ENCODE measurements around the gene ZNF22.

Gene ZNF22

GRCh38 chr10:44977287-44978212, 23.2 kb upstream of the ZNF22 start:
- DNase-seq (ENCODE audit: low read depth), result no peak

DNA sequence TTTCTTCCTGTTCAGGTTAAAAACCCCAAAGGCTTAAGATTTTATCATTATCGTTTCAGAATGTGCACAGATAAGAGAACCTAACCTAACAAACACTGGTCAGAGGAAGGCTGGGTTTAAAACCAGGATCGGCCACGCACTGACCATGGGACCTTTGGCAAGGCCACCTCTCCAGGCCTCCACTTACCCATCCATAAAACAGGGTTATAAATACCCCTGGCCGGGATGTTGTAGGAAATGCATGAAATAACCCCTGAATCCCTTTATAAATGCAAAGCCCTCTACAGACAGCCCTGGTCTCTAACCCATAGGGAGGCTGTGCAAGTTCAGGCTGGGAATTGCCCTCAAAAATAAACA, 22.5 kb upstream of the ZNF22 start:
- DNase-seq (ENCODE audit: low read depth), result no peak

GRCh38 chr10:44978570-44979280, 22.0 kb upstream of the ZNF22 start, which contains the start of gene DEPP1:
Gene DEPP1, minus strand, starts transcription at chr10:44978809. Its CDS starts 779 bp downstream, at chr10:44978030.
- no peak for DNase-seq (ENCODE audit: low read depth)

GRCh38 chr10:44979281-44980191, 21.2 kb upstream of the ZNF22 start:
- DNase-seq (ENCODE audit: low read depth), result no peak

GRCh38 chr10:44980309-44981171, 20.2 kb upstream of the ZNF22 start:
- DNase-seq (ENCODE audit: low read depth), result no peak

DNA sequence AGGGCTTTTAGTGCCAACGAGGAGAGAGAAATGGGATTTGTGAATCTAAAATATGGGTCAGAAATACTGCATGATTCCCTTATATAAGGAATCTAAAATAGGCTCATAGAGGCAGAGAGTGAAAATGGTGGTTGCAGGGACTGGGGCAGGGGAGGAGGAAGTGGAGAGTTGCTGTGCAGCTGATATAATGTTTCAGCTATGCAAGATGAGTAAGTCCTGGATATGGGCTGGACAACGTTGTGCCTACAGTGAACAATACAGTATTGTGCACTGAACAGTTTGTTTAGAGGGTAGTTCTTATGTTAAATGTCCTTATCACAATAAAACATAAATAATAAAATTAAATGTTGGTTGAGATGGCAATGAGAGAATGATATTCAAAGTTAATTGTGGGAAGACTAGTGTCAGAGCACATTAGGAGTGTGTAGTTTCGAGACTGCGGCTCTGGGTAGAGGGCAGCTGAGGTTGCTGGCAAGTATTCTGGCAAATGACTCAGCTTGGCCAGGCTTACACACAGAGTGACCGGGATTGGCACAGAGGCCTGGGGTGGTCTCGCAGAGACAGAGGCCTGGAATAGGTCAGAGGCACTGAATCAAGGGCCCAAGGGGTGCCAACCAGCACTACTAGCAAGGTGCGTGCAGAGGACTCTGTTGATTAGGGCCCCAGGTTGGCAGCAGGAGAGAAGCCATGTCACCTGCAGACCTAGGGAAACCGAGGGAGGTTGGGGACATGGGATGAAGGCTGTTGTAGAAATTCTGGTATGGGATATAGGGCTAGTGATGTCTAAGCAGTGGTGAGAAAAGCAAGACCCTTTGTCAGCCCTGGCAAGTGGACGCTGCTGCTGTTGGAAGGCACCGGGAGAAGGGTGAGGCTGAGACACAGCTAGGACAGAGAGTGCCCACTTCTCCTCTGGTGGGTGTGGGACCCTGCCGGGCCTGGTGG, 19.3 kb upstream of the ZNF22 start:
- no peak for DNase-seq (ENCODE audit: low read depth)

- DNase-seq (ENCODE audit: low read depth), result no peak
Observed at GRCh38 chr10:44982114-44982460, 18.6 kb upstream of the ZNF22 start.

GRCh38 chr10:44982496-44982895, 18.2 kb upstream of the ZNF22 start:
- no peak for DNase-seq (ENCODE audit: low read depth)

DNA sequence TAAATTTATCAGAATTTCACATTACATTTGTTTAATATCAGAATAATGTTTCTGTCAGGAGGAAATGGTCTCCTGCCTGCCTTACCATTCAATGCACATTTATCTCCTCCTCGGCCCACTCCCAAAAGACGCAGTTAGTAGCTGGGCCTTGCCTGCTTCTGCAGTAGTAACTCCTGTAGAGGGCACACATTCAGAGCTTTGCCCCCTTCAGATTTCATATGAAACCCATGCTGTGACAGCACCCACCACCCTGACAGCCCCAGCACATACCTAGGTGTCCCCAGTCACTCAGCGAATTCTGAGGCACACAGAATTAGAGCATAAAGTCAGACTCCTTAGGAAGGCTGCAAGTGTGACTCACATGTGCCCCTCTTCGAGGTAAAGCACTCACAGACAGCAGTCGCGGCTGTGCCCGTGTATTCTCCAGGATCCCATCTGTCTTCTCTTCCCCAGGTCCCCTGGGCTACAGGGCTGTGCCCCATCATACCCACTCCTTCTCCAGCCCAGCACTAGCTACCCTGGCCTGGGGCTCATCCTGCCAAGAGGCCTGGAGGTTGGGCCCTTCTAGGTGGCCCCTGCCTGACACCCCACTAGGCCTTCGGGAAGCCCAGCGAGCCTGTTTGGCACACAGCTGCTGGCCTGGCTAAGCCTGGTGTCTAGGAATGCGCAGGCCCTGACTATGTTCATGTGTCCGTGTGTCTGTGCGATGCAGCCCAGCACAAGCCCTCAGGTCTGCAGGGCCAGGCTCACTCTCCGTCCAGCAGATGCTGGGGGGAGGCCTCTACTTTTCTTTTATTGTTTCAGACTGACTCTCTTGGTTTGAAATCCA, 17.4 kb upstream of the ZNF22 start:
- no peak for DNase-seq (ENCODE audit: low read depth)

DNA sequence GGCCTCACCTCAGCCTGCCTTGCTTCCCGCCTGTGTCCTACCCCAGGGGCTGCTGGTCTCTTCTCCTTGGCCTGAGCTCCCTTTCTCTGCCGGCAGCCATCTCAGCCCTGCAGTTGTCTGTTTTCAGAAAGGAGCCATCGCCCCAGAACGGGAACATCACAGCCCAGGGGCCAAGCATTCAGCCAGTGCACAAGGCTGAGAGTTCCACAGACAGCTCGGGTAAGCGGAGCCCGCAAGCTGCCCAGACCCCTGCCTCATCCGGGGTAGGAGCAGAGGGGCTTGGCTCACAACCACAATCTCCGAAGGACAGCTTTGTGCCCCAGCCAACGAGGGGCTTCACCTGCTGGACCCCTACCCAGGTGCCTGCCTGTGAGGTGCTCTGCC, 16.8 kb upstream of the ZNF22 start:
- no peak for DNase-seq (ENCODE audit: low read depth)

GRCh38 chr10:44984671-44985101, 16.0 kb upstream of the ZNF22 start:
- DNase-seq (ENCODE audit: low read depth), result no peak

GRCh38 chr10:44985175-44985681, 15.5 kb upstream of the ZNF22 start:
- no peak for DNase-seq (ENCODE audit: low read depth)

DNA sequence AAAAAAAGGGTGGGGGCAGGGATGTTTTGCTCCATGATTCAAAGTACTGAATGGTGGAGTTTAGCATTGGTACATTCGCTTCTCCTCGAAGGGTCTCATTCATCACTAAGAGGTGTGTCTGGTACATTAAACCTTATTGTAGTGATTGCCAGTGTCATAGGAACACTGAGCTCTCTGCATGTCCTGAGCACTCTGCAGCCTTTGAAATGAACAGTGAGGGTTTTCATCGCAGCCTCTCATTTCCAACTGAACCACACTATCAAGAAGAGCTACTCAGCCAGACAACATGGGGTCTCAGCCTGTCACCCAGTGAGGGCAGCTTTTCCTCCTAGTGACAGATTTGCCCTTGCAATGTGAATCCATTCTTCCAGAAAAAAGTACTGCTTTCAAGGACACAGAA, 14.5 kb upstream of the ZNF22 start:
- no peak for DNase-seq (ENCODE audit: low read depth)

DNA sequence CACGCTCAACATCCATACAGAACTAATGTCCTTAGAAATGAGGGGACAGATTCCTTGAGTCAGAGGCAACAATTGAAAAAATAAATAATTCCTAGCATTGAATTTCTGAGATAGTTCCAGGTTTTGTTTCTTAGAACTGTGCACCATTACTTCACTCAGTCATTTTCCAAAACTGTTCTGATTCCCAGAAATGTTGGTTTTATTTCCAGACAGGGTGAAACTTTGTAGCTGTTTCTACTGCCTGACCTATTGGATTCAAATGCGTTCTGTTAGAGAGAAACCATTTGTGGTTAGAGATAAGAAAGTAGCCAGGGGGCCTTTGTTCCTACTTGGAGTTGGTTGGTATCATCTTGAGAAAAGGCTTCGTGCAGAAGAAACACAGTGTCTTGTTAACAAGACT, 14.1 kb upstream of the ZNF22 start:
- no peak for DNase-seq (ENCODE audit: low read depth)

GRCh38 chr10:44988957-44989585, 11.7 kb upstream of the ZNF22 start:
- no peak for DNase-seq (ENCODE audit: low read depth)

GRCh38 chr10:44989597-44990301, 11.0 kb upstream of the ZNF22 start:
- no peak for DNase-seq (ENCODE audit: low read depth)

DNA sequence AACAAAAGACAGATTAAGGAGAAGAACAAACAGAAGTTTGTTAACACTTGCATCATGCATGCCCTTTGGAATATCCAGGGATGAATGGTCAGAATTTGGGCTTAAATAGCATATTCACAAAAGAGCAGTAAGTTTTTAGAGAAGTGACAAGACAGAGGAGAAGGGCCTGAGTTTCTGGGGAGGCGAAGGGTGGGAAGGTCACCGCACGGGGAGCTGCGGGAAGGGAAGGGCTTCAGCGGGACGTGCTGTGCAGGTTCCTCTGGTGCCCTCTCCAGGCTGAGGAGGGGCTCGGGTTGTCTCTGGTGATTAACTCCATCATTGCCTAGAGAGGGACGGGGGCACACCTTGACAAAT, 10.4 kb upstream of the ZNF22 start:
- no peak for DNase-seq (ENCODE audit: low read depth)

DNA sequence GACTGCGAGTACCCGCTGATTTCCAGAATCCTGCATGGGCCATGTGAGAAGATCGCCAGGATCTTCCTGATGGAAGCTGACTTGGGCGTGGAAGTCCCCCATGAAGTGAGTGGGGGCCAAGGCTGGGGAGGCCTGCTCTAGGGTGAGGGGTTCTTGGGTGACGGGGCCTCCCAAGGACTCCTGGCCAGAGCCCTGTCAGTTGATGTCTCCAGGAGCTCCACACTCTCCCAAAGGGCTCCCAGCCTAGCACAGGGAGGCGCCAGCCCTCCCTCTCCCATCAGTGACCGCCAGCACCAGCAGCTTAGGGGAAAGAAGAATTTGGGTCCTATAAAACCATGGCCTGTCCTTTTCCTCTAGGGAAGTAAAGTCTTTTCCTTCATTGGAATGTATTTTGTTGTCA, 9.8 kb upstream of the ZNF22 start:
- DNase-seq (ENCODE audit: low read depth), result no peak

Measured in stimulated activated CD8-positive, alpha-beta memory T cell treated with anti-CD3 and anti-CD28 coated beads, Interleukin-15, amount 100 ng/mL, for 24 hours (primary cell).